RWPE1 (cell line): ENCODE data around the gene INKA2.

Experiments used
- CTCF ChIA-PET: fragments of 350-600 bp; sonication (Branson Sonifier 250); formaldehyde crosslinking; extraction: SDS; loops from one replicate; lab custom pipeline; 2021; lab: Yijun Ruan, JAX
- POLR2A ChIA-PET: fragments of 400-600 bp; formaldehyde crosslinking; extraction: SDS; loops from one replicate; lab custom pipeline; 2020; ENCODE audit warnings: antibody characterized with exemption; ENCODE audit not compliant: low non-redundant PET; lab: Yijun Ruan, JAX
- DNase-seq: peaks from one replicate; pipeline ENCODE4 v3.0.0; 2012; ENCODE audit warnings: low spot score
- H3K27ac ChIP-seq: fragments of 450-650 bp; 2 replicates; pipeline ENCODE4 v1.5.1; 2017
- TF ChIP-seq, protein P1 (sequence below): fragments of 450-650 bp; conservative IDR thresholded peaks from 2 replicates; pipeline ENCODE4 v1.5.1; 2017; ENCODE audit warnings: low read depth, mild to moderate bottlenecking

INKA2 gene

DNA sequence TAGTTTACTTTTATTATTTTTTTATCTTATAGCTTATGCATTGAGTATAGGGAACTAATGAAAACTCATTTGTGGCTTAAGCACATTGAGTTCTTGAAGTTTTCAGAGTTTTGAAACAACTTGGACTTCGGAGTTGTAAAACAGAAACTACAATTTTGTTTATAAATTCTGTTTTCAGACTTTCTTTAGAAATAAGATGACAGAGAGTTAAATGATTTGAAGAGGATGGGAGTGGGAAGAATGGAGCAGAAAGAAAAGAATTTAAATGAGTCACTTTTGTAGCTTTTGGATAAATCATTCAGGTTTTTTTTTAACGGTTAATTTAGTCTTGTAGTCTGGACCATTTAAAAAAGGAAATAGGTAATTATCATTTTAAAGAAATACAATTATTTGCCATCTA, 32.3 kb downstream of the INKA2 start:
- TF ChIP-seq, protein P1, sequence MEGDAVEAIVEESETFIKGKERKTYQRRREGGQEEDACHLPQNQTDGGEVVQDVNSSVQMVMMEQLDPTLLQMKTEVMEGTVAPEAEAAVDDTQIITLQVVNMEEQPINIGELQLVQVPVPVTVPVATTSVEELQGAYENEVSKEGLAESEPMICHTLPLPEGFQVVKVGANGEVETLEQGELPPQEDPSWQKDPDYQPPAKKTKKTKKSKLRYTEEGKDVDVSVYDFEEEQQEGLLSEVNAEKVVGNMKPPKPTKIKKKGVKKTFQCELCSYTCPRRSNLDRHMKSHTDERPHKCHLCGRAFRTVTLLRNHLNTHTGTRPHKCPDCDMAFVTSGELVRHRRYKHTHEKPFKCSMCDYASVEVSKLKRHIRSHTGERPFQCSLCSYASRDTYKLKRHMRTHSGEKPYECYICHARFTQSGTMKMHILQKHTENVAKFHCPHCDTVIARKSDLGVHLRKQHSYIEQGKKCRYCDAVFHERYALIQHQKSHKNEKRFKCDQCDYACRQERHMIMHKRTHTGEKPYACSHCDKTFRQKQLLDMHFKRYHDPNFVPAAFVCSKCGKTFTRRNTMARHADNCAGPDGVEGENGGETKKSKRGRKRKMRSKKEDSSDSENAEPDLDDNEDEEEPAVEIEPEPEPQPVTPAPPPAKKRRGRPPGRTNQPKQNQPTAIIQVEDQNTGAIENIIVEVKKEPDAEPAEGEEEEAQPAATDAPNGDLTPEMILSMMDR, result no peak
- no peak for DNase-seq
- H3K27ac ChIP-seq, result no peak overlapping the region
- ChIA-PET CTCF (interaction anchor here (0.6 kb wide), 1 partner anchor 14 kb away, joined by 3 read pairs; no protein-coding TSS in a partner anchor), POLR2A (no interaction called here)

DNA sequence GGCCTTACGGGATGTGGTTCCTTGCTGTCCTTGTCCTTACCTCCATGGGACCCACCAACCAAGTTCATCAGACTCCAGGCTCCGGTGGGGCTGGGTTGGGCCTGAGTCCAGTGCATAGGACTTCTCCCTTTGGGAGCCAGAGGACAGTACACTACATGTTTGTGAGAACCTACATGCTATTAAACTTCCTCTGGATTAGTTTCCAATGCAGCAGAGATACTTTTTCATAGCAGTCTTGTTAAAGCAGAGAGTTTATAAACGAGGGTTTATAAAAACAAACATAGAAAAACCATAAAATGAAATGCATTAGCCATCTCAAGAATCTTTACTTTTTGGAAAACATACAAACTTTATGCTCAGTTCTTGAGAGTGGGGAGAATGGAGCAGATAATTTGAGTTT, 33.4 kb downstream of the INKA2 start:
- no peak overlapping the region for H3K27ac ChIP-seq
- DNase-seq, result no peak
- POLR2A ChIA-PET, result no interaction called here
- CTCF ChIA-PET, result interaction anchor here (0.6 kb wide), 1 partner anchor 16 kb away, joined by 4 read pairs; no protein-coding TSS in a partner anchor
- TF ChIP-seq, protein P1, result no peak

DNA sequence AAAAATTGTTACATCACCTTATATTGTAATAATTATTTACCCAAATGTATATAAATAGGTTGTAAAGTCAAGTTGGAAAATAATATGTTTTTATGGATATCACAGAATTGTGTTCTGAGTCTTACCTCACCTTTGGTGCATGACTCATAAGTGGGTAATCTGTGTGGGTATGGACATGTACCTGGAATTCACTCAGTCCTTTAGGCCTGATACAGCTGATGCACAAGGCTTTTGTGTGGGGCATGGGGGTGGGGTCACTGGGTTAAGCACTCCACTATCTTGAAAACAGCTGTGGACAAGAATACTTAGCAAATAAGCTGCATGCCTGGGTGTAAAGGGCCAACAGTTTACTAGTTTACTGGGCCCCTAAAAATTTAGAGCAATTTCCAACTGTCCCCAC, 34.4 kb downstream of the INKA2 start:
- no peak overlapping the region for H3K27ac ChIP-seq
- ChIA-PET POLR2A (no interaction called here), CTCF (interaction anchor here (0.6 kb wide), 1 partner anchor 303 kb away, joined by 4 read pairs; no protein-coding TSS in a partner anchor)
- peak; percentile 89 for DNase-seq
- TF ChIP-seq, protein P1, result no peak

DNA sequence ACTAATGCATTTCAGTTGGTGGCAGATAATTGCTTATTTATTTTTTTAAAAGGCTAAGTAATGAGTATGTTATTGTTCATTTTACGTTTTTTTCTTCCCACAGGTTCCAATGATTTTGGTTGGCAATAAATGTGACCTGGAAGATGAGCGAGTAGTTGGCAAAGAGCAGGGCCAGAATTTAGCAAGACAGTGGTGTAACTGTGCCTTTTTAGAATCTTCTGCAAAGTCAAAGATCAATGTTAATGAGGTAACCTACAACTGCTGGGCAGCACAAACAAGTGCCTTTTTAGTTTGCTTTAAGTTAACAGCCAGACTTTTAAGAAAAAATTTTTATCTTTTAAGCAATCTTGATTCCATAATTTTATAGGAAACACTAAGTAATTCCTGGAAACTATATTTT, 35.0 kb downstream of the INKA2 start:
- ChIA-PET POLR2A (no interaction called here), CTCF (no interaction called here)
- TF ChIP-seq, protein P1, result no peak
- no peak overlapping the region for H3K27ac ChIP-seq
- no peak for DNase-seq

DNA sequence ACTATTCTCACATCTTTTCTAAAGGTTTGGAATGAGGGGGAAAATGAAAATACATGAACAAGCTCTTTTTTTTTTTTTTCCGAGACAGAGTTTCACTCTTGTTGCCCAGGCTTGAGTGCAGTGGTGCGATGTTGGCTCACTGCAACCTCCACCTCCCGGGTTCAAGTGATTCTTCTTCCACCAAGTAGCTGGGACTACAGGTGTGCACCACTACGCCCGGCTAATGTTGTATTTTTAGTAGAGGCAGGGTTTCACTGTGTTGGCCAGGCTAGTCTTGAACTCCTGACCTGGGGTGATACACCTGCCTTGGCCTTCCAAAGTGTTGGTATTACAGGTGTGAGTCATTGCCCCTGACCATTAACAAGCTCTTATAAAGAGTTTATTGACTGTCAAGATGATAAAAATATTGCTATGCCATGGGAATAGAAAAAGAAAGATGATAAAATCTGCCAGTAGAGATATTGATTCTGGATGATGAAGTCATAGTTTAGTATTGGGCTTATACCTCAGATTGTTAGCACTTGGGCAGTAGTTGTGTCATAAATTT, 36.6 kb downstream of the INKA2 start:
- ChIA-PET POLR2A (interaction anchor here (0.6 kb wide), 1 partner anchor 26 kb away, joined by 3 read pairs; no protein-coding TSS in a partner anchor), CTCF (interaction anchor here (0.6 to 0.9 kb wide), 3 partner anchors 12 to 799 kb away, joined by 3 to 4 read pairs (median 3); no protein-coding TSS in a partner anchor)
- H3K27ac ChIP-seq, result no peak overlapping the region
- DNase-seq, result no peak
- TF ChIP-seq, protein P1, result no peak

DNA sequence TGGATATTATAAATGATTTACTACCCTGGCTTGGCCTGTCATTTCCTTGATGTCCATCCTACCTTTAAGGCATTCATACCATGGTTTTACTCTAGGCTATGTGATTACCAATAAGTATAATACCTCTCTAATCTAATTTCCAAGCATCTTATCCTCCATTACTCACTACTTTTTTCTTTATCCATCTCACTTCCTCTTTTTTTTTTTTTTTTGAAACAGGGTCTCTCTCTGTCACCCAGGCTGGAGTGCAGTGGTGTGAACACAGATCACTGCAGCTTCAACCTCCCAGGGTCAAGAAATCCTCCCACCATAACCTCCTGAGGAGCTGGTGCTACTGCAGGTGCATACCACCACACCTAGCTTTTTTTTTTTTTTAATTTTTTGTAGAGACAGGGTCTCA, 39.9 kb downstream of the INKA2 start:
- CTCF ChIA-PET, result no interaction called here
- no peak overlapping the region for H3K27ac ChIP-seq
- TF ChIP-seq, protein P1, result no peak
- no peak for DNase-seq
- POLR2A ChIA-PET, result no interaction called here
